Body of pancreas (tissue), 4 donors: ENCODE measurements around the gene EPYC. TPM values are rescaled to one million over a fixed set of nuclear protein-coding genes. Genes with fewer than 3 reads are reported as not detected.
"Not testable (repeated sequence)": the region's sequence is repeated elsewhere in the genome, so short reads cannot be mapped to it uniquely, and the experiment has no call there.

ENCODE experiments used
- ATAC-seq: fragments of 150-250 bp; one replicate; pipeline ENCODE4 v1.9.1; 2016
- DNase-seq, 4 donors: peaks; one replicate each; pipeline ENCODE4 v3.0.0-alpha.2; 2019
- H3K27ac ChIP-seq, 4 donors: fragments of 200-600 bp; sonication (generic); 1 replicate in 3 of 4; 2 replicates in 1 of 4; pipeline versions ENCODE4 v1.5.1 to v1.6.1; 2016 to 2019; ENCODE audit warnings: mild to moderate bottlenecking in 1 of 4, mixed read lengths in 1 of 4, moderate library complexity in 1 of 4
- H3K27me3 ChIP-seq, 2 donors: fragments of 200-600 bp; sonication (generic); one replicate each; pipeline ENCODE4 v1.6.0; 2016; ENCODE audit warnings: mild to moderate bottlenecking in 1 of 2
- H3K36me3 ChIP-seq, 2 donors: fragments of 200-600 bp; sonication (generic); replicated peaks in 1 of 2; 2 replicates each; pipeline ENCODE4 v1.5.1; 2016; ENCODE audit warnings: low read depth in 2 of 2; ENCODE audit not compliant: insufficient read depth in 1 of 2
- H3K4me1 ChIP-seq: fragments of 200-600 bp; sonication (generic); one replicate; pipeline ENCODE4 v1.6.0; 2016
- H3K4me3 ChIP-seq, 2 donors: fragments of 200-600 bp; sonication (generic); 1 replicate in 1 of 2; 2 replicates in 1 of 2; pipeline ENCODE4 v1.5.1; 2016 to 2019
- H3K9me3 ChIP-seq, 3 donors: fragments of 200-600 bp; sonication (generic); 1 replicate in 2 of 3; 2 replicates in 1 of 3; pipeline ENCODE4 v1.5.1; 2016
- POLR2A ChIP-seq, 3 donors: fragments of 450-650 bp; IDR thresholded peaks; one replicate each; pipeline ENCODE4 v1.6.1; 2016; ENCODE audit warnings: antibody characterized with exemption in 3 of 3, mild to moderate bottlenecking in 2 of 3
- WGBS, 2 donors: methylation state at CpG; one replicate each; pipeline ENCODE4 v1.1.5; 2017; 5-methylcytosine and 5-hydroxymethylcytosine counted together
- intact Hi-C: fragments of 100-400 bp; cut with DNase I; formaldehyde crosslinking; loops from one replicate; pipeline ENCODE4 v1.15.1; 2023
- total RNA-seq, 2 donors: library from RNA; depleted of rRNA; stranded (reverse); fragments of >200 nt; gene quantifications; one replicate each; pipeline ENCODE4 v1.1.0, GENCODE V29; 2016
- TF ChIP-seq, protein P1 (sequence below), 7 experiments: fragments of 450-650 bp in 4 of 7; fragments of 200-600 bp in 3 of 7; sonication (generic) in 3 of 7; IDR thresholded peaks; one replicate each; pipeline ENCODE4 v1.5.1; 2016 to 2019; ENCODE audit warnings: antibody characterized with exemption in 7 of 7

EPYC gene
- total RNA-seq, 2 donors from 2014 or later = not detected

DNA sequence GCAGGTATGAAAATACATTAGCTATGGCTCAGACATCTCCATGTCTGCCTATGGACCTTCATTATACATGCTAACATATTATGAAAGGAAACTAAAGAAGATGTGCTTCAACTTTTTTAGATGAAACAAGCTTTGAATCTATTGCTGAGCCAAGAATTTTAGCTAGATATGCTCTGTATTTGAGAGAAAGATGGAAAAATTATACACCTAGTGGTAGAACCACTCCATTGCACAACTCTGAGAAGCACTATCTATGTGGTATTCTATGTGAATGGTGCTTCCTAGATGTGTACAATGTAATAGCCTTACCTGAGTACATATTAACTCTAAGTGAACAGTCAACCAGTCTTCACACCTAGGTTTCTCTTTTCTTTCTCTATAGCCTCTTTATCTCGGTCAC lies 17.3 kb downstream of the EPYC start:
- H3K9me3 ChIP-seq = no peaks in the 10 kb centered on the region
- H3K4me3 ChIP-seq = no peak overlapping the region
- intact Hi-C loops = no loop called here
- TF ChIP-seq POLR2A (IDR thresholded peaks at IDR 0.05) = no peak
- TF ChIP-seq, protein P1, sequence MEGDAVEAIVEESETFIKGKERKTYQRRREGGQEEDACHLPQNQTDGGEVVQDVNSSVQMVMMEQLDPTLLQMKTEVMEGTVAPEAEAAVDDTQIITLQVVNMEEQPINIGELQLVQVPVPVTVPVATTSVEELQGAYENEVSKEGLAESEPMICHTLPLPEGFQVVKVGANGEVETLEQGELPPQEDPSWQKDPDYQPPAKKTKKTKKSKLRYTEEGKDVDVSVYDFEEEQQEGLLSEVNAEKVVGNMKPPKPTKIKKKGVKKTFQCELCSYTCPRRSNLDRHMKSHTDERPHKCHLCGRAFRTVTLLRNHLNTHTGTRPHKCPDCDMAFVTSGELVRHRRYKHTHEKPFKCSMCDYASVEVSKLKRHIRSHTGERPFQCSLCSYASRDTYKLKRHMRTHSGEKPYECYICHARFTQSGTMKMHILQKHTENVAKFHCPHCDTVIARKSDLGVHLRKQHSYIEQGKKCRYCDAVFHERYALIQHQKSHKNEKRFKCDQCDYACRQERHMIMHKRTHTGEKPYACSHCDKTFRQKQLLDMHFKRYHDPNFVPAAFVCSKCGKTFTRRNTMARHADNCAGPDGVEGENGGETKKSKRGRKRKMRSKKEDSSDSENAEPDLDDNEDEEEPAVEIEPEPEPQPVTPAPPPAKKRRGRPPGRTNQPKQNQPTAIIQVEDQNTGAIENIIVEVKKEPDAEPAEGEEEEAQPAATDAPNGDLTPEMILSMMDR (IDR thresholded peaks at IDR 0.05) = no peak
- no peak for ATAC-seq
- no peak overlapping the region for H3K27ac ChIP-seq
- H3K4me1 ChIP-seq = no peaks in the 10 kb centered on the region
- H3K27me3 ChIP-seq = no peaks in the 10 kb centered on the region
- DNase-seq = no peak
- 71 to 92% methylated on average over 1 of the region's 1 CpG for WGBS, 2 donors
- H3K36me3 ChIP-seq = no peaks in the 10 kb centered on the region

- intact Hi-C loops = no loop called here
- Histone ChIP-seq H3K9me3 (no peaks in the 10 kb centered on the region), H3K4me3 (no peak overlapping the region), H3K27me3 (no peaks in the 10 kb centered on the region), H3K4me1 (no peaks in the 10 kb centered on the region), H3K36me3 (no peaks in the 10 kb centered on the region), H3K27ac (no peak overlapping the region)
- no peak for DNase-seq
- no peak for ATAC-seq
- 73 to 100% methylated on average over 1 of the region's 1 CpG for WGBS, 2 donors
- TF ChIP-seq, protein P1 (IDR thresholded peaks at IDR 0.05) = no peak
- TF ChIP-seq POLR2A (IDR thresholded peaks at IDR 0.05) = no peak
Observed at GRCh38 chr12:90987101-90987500, 17.7 kb downstream of the EPYC start.

- intact Hi-C loops, H3K27ac ChIP-seq, H3K4me1 ChIP-seq, H3K36me3 ChIP-seq, H3K27me3 ChIP-seq, H3K9me3 ChIP-seq, H3K4me3 ChIP-seq, DNase-seq, ATAC-seq: not testable (repeated sequence)
- WGBS, 2 donors = 67 to 78% methylated on average over 3 of the region's 3 CpGs
Observed at GRCh38 chr12:90985331-90985730, 19.4 kb downstream of the EPYC start.

- Histone ChIP-seq H3K27ac (no peak overlapping the region), H3K4me3 (no peak overlapping the region), H3K9me3 (no peaks in the 10 kb centered on the region), H3K4me1 (no peaks in the 10 kb centered on the region), H3K27me3 (no peaks in the 10 kb centered on the region), H3K36me3 (no peaks in the 10 kb centered on the region)
- TF ChIP-seq POLR2A (IDR thresholded peaks at IDR 0.05) = no peak
- TF ChIP-seq, protein P1 (IDR thresholded peaks at IDR 0.05) = no peak
- WGBS, 2 donors = 48 to 58% methylated on average over 3 of the region's 3 CpGs
- ATAC-seq (no peak), DNase-seq (no peak)
- intact Hi-C loops = no loop called here
Observed at GRCh38 chr12:90984114-90984513, 20.7 kb downstream of the EPYC start.

GRCh38 chr12:90982170-90982569 lies 22.6 kb downstream of the EPYC start:
- DNase-seq = no peak
- Histone ChIP-seq H3K4me1 (no peaks in the 10 kb centered on the region), H3K9me3 (no peaks in the 10 kb centered on the region), H3K4me3 (no peak overlapping the region), H3K27me3 (no peaks in the 10 kb centered on the region), H3K36me3 (no peaks in the 10 kb centered on the region), H3K27ac (no peak overlapping the region)
- WGBS, 2 donors = 94 to 96% methylated on average over 1 of the region's 1 CpG
- intact Hi-C loops = no loop called here
- no peak for TF ChIP-seq POLR2A (IDR thresholded peaks at IDR 0.05)
- TF ChIP-seq, protein P1 (IDR thresholded peaks at IDR 0.05) = no peak
- no peak for ATAC-seq
